Activated T-helper 9 cell treated with anti-CD3 and anti-CD28 coated beads, Interleukin-2, amount 50 U/mL, for 16 hours (primary cell): ENCODE data around the gene GP2.

Experiments
- DNase-seq: peaks from one replicate; pipeline ENCODE4 v3.0.0-alpha.2; 2020; ENCODE audit warnings: low read depth

The GP2 gene

DNA sequence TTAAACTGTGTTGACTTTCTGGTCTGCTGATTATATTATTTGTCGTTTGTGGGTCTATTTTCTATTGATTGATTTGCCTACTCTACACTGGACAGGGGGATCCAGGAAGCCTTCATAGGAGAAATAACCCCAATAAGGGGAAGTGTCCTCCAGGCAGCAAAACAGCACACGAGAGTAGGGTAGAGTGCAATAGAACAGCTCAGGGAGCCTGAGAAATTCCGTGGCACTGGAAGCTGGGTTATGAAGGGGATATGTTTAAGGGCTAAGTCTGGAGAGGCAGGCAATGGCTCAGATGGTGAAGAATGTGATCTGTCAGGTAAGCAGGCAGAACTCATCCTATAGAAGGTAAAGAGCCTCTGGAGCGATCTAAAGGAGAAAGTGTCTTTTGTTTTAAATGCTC lies 20.9 kb downstream of the GP2 start:
- no peak for DNase-seq

DNA sequence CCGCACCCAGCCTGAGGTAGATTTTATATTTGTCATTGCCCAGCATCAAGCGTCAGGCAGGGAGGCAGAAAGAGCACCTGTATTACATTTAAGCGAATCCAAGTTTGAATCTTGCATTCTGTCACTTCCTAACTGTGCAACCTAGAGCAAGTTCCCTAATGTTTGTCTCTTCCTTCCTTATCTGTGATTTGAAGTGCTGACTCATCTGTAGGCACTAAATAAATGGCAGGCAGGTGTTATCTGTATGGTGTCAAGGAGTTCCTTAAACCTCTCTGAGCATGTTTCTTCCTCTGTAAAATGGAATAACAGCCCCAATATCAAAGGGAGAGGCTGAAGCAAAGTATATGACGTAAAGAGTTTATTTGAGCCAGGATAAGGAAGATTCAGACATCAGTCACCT lies 24.3 kb downstream of the GP2 start:
- DNase-seq: no peak

DNA sequence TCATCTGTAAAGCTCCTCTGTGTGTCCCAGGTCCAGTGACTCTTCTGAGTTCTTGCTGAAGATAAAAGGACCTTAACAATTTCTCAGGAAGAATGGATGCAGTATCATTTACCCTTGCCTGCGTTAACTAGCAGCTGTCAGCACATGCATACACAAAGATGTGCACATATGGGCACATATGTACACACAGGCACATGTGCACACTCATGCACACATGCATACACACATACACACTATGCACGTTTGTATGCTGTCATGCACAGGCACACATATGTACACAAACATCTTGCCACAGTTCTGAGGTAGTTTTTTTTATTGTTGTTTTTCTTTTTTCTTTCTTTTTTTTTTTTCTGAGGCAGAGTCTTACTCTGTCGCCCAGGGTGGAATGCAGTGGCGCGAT lies 24.9 kb downstream of the GP2 start:
- no peak for DNase-seq

DNA sequence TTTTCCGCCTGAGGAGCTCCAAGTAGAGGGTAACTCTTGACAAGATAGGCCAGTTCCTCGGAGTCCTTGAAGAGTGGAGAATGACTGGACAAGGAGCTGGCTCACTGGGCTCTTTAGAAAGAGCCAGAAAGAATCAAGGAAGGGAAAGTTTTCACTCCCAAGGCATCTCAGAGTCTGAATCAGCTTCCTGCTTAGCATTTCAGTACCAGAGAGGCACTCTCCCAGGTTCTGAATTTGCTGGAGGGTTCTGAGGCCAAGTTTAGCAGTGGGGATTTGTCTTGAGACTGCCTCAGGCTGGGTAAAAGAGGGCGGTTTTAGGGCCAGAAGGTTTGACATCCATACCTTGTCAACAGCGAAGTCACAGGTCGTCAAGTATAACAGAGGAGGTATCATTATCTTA lies 25.5 kb downstream of the GP2 start:
- DNase-seq: no peak

DNA sequence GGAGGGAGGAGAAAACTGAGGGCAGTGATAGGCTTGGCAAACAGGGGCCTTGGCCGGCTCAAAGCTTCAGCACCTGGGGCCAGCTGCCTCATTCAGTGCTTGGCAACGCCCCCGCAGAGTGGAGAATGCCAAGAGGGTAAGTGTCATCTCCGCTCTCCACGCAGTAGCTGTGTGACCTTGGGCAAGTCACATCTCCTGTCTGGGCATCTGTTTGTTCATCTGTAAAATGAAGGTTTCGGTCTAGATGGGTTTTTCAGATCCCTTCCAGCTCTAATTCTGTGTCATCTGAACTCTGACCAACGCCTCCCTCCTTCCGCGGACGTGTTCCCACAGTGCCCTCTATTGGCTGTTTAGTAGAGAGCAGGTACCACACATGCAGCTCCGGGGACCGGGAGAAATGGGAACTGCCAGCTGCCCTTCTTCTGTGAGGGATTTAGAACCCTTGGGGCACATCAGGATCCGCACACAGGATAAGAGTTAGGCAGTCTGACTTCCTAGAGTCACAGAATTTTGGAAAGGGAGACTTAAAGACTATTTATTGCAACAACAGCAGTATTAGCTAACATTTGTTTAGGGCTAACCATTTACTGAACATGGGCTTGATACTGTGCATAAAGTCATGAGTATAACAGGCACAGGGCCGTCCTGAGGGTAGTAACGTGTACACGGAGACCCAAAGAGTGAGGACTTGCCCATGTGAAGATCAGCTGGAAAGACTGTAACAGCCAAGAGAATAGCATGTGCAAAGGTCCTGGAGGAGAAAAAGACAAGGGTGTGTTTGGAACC lies 26.8 kb downstream of the GP2 start:
- peak; percentile 0 for DNase-seq

DNA sequence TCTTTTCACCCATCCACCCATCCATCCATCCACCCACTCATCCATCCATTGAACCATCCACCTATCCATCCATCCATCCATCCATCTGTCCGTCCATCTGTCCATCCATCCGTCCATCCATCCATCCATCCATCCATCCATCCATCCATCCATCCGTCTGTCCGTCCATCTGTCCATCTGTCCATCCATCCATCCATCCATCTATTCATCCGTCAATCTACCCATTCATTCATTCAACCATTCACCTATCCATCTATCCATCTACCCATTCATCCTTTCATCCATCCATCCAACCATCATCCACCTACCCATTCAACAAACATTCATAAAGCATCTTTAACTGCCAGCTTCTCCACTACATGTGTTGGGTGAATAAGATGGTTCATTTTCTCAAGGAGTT lies 28.9 kb downstream of the GP2 start:
- DNase-seq: no peak

DNA sequence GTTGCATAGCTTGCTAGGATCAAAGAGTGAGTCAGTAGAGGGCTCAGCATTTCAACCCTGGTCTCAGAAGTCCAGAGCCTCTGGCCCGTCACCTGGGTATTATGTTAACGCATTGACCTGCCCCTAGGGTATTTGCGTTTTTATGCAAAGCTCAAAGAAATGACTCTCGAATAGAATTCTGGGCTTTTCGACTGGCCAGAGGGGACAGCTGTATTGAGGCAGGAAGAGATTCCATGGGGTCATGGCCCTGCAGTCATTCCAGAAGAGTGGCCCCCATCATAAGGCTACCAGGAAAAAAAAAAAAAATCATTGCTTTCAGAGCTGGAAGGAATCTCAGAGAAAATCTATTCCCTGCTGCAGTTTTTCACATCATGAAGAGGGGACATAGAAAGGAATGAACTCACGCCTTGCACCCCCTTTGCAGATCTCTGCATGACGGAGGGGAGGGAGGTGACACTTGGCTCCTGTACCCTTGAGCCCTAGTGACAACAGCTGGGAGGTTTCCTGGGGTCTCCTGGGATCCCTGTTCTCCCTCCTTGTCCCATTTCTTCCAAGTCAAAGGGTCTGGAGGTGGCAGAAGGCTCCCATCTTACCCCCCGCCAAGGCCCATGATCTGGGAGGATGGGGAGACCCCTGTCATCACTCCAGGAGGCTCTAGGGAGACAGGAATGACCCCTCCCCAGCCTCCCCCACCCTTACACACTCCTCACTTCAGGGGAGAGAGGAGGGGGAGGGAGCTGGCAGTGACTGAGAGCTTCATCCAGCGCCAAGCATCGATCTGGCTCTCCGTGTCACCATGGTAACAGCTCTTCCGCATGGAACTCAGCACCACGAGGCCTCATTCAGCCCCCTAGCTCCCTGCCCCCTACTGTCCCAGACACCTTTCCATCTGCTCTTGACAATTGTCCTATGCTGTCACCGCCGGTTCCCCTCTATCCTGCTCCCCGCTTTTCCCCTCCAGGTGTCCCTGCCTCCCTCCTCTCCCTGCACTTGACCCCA lies 35.8 kb downstream of the GP2 start:
- no peak for DNase-seq

DNA sequence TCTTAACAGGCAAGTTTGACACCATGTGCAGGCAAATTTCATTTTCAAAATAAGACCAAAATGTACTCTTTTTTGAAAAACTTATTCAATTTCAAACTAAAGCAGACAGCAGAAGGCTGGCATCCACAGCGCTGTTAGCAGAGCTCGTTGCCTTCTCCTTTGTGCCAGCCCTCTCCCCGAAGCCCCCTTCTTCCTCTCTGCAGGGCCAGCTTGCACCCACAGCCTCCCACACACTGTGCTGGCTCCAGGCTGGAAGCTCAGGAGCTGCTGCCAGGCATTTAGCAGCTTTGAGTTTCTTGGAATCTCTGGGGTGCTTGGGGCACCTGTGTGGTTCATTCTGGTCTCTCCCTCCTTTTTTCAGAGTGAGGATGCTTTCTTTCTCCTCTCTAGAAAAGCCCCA lies 37.7 kb downstream of the GP2 start:
- DNase-seq: no peak

DNA sequence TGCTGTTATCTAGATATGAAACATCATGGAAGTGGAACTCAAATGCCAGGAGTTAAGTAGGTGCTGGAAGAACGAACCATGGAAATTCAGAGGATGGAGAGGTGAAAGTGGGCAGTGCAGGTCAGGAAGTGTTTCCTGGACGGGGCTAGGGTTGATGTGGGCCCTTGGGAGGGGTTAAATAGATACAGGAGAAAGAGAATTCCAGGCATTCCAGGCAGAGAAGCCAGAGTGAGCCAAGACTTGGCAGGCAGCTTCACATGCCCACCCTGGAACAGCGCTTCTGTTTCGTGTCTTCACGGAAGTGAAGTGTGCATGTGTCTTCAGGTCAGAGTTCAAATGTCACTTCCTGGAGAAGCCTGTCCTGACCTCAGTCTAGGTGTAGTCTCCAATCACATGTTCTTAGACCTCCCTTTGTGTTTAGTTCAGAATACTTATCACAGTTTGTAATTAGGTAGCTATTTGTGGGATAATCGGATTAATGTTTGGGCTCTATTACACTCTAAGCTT lies 41.3 kb downstream of the GP2 start:
- no peak for DNase-seq

DNA sequence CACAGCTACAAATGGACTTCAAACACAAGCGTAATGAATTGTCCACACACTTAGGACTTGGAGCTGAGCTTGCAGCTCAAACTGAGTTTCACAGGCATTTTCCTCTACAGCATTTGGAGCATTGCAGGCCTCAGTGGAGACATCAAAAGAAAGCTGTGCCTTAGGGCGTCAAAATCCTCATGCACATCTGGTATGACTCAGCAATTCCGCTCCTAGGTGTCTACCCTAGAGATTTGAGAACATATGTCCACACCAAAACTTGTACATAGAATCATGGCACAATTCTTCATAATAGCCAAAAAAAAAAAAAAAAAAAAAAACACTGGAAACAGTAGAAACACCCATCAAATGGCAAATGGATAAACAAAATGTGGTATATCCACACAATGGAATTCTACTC lies 47.1 kb downstream of the GP2 start:
- DNase-seq: no peak

DNA sequence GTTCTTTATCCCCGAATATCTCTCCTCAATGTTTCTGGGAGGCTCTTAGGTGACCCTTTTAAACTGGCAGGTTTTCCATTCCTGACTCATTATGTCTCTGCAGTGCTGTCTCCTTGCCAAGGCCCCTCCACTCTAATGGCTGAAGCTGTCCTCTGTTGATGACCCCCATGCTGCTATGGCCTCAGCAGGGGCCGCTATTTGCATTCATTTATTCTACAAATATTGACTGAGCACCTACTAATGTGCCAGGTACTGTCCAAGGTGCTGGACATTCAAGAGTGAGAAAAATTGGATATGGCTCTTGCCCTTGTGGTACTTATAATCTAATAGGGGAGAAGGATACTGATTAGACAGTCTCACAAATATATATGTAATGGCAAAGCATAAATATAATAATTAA lies 55.4 kb downstream of the GP2 start:
- no peak for DNase-seq

DNA sequence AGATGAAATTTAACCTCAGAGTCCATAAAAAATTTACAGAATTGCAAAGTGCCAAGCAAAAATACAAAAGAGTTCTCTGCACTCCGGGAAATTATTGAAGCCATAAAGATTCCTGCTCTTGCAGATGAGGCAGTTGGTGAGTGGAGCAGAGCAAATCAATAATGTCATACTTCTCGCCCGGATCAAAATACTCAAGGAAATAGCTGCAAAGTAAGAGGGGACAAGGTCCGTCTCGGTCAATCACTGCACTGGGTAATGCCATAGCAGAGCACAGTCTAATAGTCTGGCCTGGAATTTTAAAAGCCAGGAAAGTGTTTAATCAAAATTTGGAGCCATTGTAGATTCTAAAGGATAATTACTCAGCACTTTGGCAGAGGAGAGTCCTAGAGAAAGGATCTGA lies 58.9 kb downstream of the GP2 start:
- no peak for DNase-seq

DNA sequence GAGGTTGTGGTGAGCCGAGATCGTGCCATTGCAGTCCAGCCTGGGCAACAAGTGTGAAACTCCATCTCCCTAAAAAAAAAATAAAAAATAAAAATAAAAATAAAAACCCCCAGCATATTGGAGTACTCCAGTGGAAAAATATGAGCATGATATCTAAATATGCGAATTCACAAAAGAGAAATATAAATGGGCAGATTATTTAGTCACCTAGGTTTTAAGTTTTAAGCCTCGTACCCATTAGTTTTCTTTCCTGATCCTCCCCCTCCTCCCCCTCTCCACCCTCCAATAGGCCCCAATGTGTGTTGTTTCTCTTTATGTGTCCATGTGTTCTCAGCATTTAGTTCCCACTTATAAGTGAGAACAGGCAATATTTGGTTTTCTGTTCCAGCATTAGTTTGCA lies 62.3 kb downstream of the GP2 start:
- no peak for DNase-seq

DNA sequence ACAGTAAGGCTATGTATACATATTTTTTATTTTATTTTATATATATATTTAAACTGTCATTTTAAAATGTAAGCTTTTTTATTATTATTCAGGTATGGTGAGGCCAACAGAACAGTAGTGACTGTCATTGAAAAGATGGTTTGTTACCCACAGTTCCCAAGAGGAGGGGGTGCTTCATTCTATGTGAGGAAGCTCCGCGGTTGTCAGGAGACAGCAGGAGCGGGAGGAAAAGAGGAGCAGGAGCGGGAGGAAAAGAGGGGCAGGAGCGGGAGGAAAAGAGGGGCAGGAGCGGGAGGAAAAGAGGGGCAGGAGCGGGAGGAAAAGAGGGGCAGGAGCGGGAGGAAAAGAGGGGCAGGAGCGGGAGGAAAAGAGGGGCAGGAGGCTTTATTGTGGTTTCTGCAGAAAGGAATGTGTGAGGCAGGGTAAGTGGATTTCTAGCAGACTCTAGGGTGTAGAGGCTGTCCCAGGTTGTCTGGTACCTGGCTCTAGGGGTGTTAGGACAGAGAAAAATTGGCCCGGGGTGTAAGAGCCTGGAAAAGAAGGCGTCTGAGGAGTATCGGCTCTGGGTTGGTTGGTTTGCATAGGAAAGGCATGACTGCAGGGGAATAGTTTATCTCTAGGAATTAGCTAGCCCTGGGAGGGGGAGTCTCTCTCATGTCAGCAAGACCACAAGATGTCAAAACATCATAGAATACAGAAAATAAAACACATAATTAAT lies 64.0 kb downstream of the GP2 start:
- DNase-seq: no peak

DNA sequence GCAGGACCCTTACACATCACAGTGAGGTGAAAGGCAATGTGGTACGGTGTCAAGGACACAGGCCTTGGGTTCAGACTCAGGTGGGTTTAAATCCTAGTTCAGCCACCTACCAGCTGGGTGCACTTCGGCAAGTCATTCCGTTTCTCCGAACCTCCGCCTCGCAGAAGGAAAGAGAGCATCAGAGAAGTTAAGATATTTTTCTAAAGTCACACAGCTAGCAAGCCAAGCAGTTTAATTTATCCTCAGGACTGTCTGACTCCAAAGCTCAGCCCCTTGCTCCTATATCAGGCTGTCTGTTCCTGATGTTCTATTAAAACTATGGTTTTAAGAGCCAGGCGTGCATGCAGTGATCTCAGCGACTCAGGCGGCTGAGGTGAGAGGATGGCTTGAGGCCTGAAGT lies 65.1 kb downstream of the GP2 start:
- no peak for DNase-seq

DNA sequence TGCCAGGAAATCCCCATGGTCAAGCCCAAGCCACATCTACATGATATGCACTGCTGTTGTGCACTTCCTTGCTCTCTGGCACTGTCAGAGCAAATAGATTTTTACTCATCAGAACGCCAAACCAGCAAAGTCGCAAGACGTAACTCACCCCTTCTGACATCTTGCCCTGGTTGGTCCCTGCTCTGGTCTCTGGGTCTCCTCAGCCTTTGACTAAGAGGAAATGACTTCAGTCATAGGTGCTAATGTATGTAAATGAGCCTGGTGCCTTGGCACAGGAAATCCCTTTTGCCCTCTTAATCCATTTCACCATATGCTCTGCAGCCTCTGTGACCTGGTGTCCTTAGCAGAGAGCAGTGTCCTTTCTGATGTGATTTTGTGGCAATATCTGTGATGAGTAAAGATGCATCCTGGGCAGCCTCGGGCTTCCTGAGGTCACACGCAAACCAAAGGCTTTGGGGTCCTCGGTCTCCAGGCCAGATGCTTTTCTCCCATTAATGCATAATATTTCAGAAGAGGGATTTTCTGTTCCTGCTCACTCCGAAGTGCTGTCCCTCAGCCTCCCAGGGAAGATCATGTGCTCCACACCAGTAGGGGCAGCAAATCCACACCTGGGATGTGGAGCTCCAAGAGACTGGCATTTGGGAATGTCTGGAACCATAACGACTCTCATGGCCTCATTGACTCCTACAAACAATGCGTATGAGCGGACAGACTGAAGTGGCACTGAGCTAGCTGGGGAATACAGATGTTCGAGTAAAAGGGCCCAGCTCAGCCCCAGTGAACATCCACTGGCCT lies 66.9 kb downstream of the GP2 start:
- no peak for DNase-seq
